NT2/D1 (cell line): ENCODE results near the gene HOXA10.

Experiments used
- DNase-seq: peaks from one replicate; pipeline ENCODE4 v3.0.0-alpha.2; 2011; ENCODE audit warnings: low read depth, low spot score
- H3K27me3 ChIP-seq: 2 replicates; pipeline ENCODE4 v1.6.0; 2011; ENCODE audit warnings: mild to moderate bottlenecking; ENCODE audit not compliant: insufficient read length, insufficient read depth
- H3K36me3 ChIP-seq: 2 replicates; pipeline ENCODE4 v1.6.1; 2011; ENCODE audit warnings: mild to moderate bottlenecking, low read length, mixed read lengths; ENCODE audit not compliant: insufficient read depth, insufficient read length
- H3K4me1 ChIP-seq: 2 replicates; pipeline ENCODE4 v1.5.1; 2011; ENCODE audit not compliant: insufficient read depth, insufficient read length
- H3K4me3 ChIP-seq: 2 replicates; pipeline ENCODE4 v1.5.1; 2011; ENCODE audit warnings: low read depth; ENCODE audit not compliant: insufficient read length
- H3K9ac ChIP-seq: 2 replicates; pipeline ENCODE4 v1.6.0; 2011; ENCODE audit warnings: low read depth; ENCODE audit not compliant: insufficient read length
- H3K9me3 ChIP-seq: 2 replicates; pipeline ENCODE4 v1.5.1; 2011; ENCODE audit warnings: mild to moderate bottlenecking, low read length; ENCODE audit not compliant: insufficient read depth
- SUZ12 ChIP-seq: IDR thresholded peaks from 2 replicates; pipeline ENCODE4 v1.6.1; 2011; ENCODE audit not compliant: insufficient read length, insufficient read depth; ENCODE audit errors: extremely low read depth
- YY1 ChIP-seq: IDR thresholded peaks from 2 replicates; pipeline ENCODE4 v1.6.1; 2011; ENCODE audit not compliant: insufficient read length, insufficient read depth
- ZNF274 ChIP-seq: IDR thresholded peaks from 2 replicates; pipeline ENCODE4 v1.6.1; 2011; ENCODE audit warnings: mild to moderate bottlenecking, low read depth, low read length

Gene HOXA10

GRCh38 chr7:27122077-27122910 lies 51.8 kb downstream of the HOXA10 start:
- Histone ChIP-seq H3K9me3 (no peaks in the 10 kb centered on the region), H3K4me1 (no peaks in the 10 kb centered on the region), H3K4me3 (no peak overlapping the region), H3K27me3 (peaks cover 100% of the 10 kb centered on the region), H3K36me3 (no peaks in the 10 kb centered on the region), H3K9ac (no peak overlapping the region)
- DNase-seq = no peak
- TF ChIP-seq YY1 (no peak), ZNF274 (no peak), SUZ12 (no peak)

GRCh38 chr7:27121684-27122076 lies 52.4 kb downstream of the HOXA10 start:
- TF ChIP-seq SUZ12 = no peak
- no peak for TF ChIP-seq YY1
- TF ChIP-seq ZNF274 = no peak
- H3K27me3 ChIP-seq = peaks cover 100% of the 10 kb centered on the region
- no peaks in the 10 kb centered on the region for H3K9me3 ChIP-seq
- no peak overlapping the region for H3K4me3 ChIP-seq
- no peak overlapping the region for H3K9ac ChIP-seq
- DNase-seq = no peak
- H3K36me3 ChIP-seq = no peaks in the 10 kb centered on the region
- no peaks in the 10 kb centered on the region for H3K4me1 ChIP-seq
